HPDE6-E6E7 (cell line): ENCODE results near the gene PSORS1C1.
"Not testable (repeated sequence)": the region's sequence is repeated elsewhere in the genome, so short reads cannot be mapped to it uniquely, and the experiment has no call there.

Experiments used
- DNase-seq: peaks from one replicate; pipeline ENCODE4 v3.0.0; 2011; ENCODE audit warnings: missing footprints; ENCODE audit errors: extremely low spot score

Gene PSORS1C1

DNA sequence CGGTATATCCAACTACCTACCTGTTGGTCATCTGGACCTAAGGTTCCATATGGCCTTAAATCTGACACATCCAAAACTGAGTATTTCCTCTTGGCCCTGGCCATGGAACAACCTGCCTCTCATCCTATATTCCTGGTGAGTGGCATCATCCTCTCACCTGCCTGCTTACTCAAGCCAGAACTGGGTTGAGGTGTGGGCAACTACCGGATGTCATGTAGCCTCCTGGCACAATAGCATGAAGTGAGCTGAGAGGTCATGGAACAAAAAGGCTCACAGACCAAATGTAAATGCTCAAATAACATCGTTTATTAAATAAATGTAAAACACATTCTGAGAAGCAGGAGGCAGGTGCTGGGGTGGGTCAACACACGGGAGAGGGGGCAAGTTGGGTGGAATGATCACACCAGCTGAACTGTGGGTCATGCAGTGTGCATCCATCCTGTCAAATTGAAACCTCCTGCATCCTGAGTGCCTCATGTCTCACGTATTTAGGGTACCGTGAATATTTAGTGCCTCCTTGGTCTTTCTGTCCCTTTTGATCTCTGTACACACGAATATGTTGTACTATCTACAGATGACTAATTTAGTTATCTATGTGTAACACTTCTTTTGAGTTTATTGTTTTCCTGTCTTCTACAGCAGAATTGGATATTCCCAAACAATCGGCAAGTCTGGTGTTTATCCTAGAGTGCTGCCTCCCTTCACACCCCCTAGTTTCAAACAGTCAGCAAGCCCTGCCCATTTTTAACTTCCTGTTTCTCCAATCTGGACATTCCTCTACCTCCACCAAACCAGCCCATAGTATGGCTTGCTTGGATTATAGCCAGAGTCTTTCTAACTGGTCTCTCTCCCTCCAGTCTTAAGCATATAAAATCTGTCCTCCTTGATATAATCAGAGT lies 63.8 kb downstream of the PSORS1C1 start:
- DNase-seq = no peak

DNA sequence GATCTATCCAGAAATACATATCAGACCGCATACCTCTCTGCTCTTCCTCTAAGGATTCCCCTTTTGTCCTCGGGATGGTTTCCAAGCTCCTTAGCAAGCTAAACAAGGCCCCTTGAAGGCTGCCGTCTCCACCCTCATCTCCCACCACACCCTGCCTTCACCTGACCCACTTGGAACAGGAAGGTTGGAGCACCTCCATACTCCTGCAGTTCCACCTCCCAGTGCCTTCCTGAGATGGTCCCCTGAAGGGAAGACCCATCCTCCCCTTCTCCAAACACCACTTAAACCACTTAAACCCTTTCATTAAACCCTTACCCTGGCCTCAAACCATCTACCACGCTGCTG lies 64.4 kb downstream of the PSORS1C1 start:
- DNase-seq = no peak

DNA sequence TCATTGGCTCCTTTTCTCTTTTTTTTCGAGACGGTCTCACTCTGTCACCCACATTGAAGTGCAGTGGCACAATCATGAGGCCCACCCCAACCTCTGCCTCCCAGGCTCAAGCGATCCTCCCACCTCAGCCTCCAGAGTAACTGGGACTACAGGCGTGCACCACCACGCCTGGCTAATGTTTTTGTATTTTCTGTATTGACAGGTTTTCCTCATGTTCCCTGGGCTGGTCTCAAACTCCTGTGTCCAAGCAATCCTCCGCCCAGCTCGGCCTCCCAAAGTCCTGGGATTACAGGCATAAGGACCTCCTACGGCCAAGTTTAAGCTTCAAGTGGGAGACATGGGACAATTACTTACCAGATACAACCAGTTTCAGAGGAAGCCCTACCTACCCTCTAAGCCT lies 65.3 kb downstream of the PSORS1C1 start:
- DNase-seq = no peak

DNA sequence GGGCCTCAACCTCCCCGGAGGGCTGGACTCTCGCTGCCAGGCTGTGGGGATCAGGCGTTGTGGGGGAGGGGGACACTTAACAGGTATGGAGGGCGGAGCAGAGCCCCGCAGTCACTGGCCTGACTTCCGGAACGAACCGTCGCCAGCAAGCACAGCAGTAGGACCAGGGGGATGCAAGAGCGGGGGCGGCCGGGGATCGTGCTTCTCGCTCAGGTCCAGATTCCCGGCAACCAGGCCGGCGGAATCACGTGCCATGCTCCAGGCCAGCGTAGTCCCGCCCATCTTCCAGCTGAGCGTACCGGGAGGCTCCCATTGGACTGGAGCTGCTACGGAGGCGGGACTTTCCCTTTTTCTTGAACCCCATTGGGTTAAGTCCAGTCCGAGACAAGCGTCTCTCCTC lies 65.9 kb downstream of the PSORS1C1 start:
- no peak for DNase-seq

DNA sequence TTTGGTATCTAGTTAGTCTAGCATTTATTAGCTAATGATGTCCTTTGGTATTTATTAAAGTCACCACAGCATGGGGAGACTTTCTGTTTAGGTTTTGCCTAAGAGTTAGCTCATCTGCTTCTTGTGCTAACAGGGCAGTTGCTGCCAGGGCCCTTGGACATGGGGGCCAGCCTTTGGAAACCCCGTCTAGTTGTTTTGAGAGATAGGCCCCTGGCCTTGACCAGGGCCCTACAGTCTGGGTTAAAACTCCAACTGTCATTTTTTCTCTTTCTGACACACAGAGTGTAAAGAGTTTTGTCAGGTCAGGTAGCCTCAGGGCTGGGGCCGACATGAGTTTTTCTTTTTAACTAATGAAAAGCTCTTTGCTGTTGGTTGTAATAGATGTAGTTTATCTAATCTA lies 68.7 kb downstream of the PSORS1C1 start:
- not testable (repeated sequence) for DNase-seq

DNA sequence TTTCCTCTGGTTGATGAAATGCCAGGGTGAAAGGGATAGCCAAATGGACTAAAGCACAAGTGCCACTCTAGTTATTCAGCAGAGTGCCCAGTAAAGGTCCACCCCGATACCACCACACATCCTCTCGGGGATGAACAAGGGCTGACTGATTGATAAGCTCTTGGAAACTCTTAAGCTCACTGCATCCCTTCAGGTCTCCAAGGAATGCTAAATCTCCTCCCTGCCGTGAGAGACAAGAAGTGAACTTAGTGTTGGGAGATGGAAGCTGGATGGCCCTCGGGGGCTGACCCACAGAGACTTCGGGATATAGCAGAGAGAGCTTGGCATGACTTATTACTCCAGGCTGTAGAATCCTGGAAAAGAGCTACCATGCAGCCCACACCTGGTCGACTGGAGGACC lies 69.3 kb downstream of the PSORS1C1 start:
- not testable (repeated sequence) for DNase-seq

DNA sequence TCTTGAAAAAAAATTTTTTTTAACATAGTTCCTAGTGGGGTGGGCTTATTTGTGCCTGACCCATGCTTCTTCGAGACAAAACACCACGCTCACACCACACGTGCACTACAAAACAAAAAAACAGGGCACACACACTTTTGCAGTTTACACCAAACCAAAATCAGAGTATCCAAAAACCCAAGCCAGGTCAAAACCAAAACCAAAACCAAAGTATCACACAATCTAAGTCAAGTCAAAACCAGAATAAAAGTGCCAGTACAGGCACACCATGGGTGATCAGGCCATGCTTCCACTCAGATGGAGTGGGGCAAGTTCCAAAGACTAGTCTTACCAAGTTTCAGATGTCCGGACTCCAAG lies 71.1 kb downstream of the PSORS1C1 start:
- not testable (repeated sequence) for DNase-seq

DNA sequence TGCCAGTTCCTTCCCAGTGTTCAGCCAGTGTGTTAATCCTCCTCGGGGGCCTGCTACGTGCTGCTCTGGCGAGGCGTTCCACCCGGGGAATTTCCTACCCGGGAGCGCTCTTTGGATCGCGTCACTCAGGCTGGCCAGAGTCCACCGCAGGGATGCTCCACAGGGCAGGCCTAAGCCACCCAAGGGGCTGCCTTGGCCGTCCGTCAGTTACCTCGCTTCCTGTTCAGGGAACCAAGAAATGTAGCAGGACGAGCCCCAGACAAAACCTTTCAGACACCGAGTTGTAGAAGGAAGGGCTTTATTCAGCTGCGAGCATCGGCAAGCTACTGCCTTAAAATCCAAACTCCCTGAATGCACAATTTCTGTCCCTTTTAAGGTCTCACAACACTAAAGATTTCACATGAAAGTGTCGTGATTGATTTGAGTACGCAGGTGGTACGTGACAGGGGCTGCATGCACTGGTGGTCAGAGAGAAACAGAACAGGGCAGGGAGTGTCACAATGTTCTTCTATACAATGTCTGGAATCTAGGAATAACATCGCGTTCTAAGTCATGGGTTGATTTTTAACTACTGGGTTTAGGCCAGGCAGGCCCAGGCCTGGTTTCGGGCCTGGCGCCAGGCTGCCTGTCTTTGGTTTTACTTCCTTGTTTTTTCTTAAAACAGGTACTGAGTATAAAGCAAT lies 71.6 kb downstream of the PSORS1C1 start:
- no peak for DNase-seq

DNA sequence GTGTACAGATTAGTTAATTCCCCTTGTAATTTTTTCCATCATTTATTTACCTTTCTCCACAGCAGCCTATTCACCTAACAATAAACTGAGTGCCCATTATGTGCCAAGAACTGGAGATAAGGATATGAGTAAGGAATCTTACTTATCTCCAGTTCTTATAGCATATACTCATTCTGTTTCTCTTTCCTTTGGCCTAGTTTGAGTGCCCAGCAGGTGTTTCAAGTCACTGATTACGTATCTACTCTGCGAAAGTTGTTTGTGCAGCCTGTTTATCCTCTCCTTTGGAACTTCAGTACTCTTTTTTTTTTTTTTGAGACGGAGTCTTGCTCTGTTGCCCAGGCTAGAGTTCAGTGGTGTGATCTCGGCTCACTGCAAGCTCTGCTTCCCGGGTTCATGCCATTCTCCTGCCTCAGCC lies 73.2 kb downstream of the PSORS1C1 start:
- no peak for DNase-seq

DNA sequence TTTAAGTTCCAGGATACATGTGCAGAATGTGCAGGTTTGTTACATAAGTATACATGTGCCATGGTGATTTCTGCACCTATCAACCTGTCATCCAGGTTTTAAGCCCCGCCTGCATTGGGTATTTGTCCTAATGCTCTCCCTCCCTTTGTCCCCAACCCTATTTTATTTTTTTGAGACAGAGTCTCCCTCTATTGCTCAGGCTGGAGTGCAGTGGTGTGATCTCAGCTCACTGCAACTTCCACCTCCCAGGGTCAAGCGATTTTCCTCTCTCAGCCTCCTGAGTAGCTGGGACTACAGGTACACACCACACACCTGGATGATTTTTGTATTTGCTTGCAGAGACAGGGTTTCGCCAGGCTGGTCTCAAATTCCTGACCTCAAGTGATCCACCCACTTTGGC lies 74.6 kb downstream of the PSORS1C1 start:
- DNase-seq = not testable (repeated sequence)
